Measurements from ENCODE around the gene PDSS1.

PDSS1 gene

GRCh38 chr10:26770069-26770468 lies 72.6 kb downstream of the PDSS1 start:
- Histone ChIP-seq H3K4me3 (no peak overlapping the region), H3K36me3 (peaks cover 43 to 84% (median 60%) of the 10 kb centered on the region in 11 experiments), H3K4me1 (peaks cover 0 to 20% (median 8%) of the 10 kb centered on the region in 10 experiments; a peak in 15 of 20 replicates), H3K9ac (no peak overlapping the region), H3K4me2 (peak overlapping the region in 3 of 11 experiments; percentile 5 to 40 (median 37); a peak in 6 of 22 replicates), H3K9me3 (replicated peaks in 1 of 11) (peaks cover 0 to 6% (median 0%) of the 10 kb centered on the region in 11 experiments; a peak in 2 of 22 replicates), H4K20me1 (peaks cover 0 to 98% (median 15%) of the 10 kb centered on the region in 11 experiments; a peak in 13 of 22 replicates), H3K27me3 (no peaks in the 10 kb centered on the region), H3K27ac (no peak overlapping the region)
- no peak for TF ChIP-seq Cebpa-rat (IDR thresholded peaks at IDR 0.05)

GRCh38 chr10:26773633-26774032 lies 76.1 kb downstream of the PDSS1 start:
- Histone ChIP-seq H3K36me3 (peaks cover 28 to 81% (median 49%) of the 10 kb centered on the region in 11 experiments; a peak in 20 of 22 replicates), H4K20me1 (peaks cover 15 to 100% (median 33%) of the 10 kb centered on the region in 11 experiments; a peak in 19 of 22 replicates), H3K9ac (no peak overlapping the region), H3K4me3 (no peak overlapping the region), H3K9me3 (replicated peaks in 1 of 11) (peaks cover 0 to 6% (median 0%) of the 10 kb centered on the region in 11 experiments; a peak in 2 of 22 replicates), H3K27me3 (no peaks in the 10 kb centered on the region), H3K27ac (no peak overlapping the region), H3K4me2 (no peak overlapping the region), H3K4me1 (peaks cover 0 to 33% (median 8%) of the 10 kb centered on the region in 10 experiments; a peak in 16 of 20 replicates)
- no peak for TF ChIP-seq Cebpa-rat (IDR thresholded peaks at IDR 0.05)

- TF ChIP-seq Cebpa-rat (IDR thresholded peaks at IDR 0.05) = no peak
Measured at GRCh38 chr10:26776258-26776657, 78.8 kb downstream of the PDSS1 start.

GRCh38 chr10:26777686-26778085 lies 80.2 kb downstream of the PDSS1 start:
- Histone ChIP-seq H3K27me3 (no peaks in the 10 kb centered on the region), H4K20me1 (peaks cover 12 to 100% (median 64%) of the 10 kb centered on the region in 11 experiments; a peak in 19 of 22 replicates), H3K9ac (no peak overlapping the region), H3K4me2 (no peak overlapping the region), H3K36me3 (peaks cover 17 to 65% (median 37%) of the 10 kb centered on the region in 11 experiments; a peak in 20 of 22 replicates), H3K4me1 (peaks cover 19 to 53% (median 31%) of the 10 kb centered on the region in 10 experiments; a peak in 19 of 20 replicates), H3K27ac (no peak overlapping the region), H3K4me3 (no peak overlapping the region), H3K9me3 (replicated peaks in 1 of 11) (peaks cover 0 to 31% (median 6%) of the 10 kb centered on the region in 11 experiments; a peak in 11 of 22 replicates)
- TF ChIP-seq Cebpa-rat (IDR thresholded peaks at IDR 0.05) = no peak

More at GRCh38 chr10:26776258-26776657, 78.8 kb downstream of the PDSS1 start:
- peaks cover 0 to 31% (median 6%) of the 10 kb centered on the region in 11 experiments; a peak in 10 of 22 replicates for H3K9me3 ChIP-seq (replicated peaks in 1 of 11)
- peaks cover 12 to 100% (median 55%) of the 10 kb centered on the region in 11 experiments; a peak in 19 of 22 replicates for H4K20me1 ChIP-seq
- H3K9ac ChIP-seq = no peak overlapping the region
- no peaks in the 10 kb centered on the region for H3K27me3 ChIP-seq
- H3K4me2 ChIP-seq = no peak overlapping the region
- no peak overlapping the region for H3K4me3 ChIP-seq
- peaks cover 17 to 65% (median 37%) of the 10 kb centered on the region in 11 experiments; a peak in 20 of 22 replicates for H3K36me3 ChIP-seq
- H3K4me1 ChIP-seq = peaks cover 11 to 46% (median 22%) of the 10 kb centered on the region in 10 experiments; a peak in 19 of 20 replicates
- no peak overlapping the region for H3K27ac ChIP-seq

- Histone ChIP-seq H4K20me1 (peaks cover 12 to 100% (median 58%) of the 10 kb centered on the region in 11 experiments; a peak in 19 of 22 replicates), H3K27ac (peak overlapping the region in 2 of 11 experiments; percentile 60 to 81; a peak in 4 of 22 replicates), H3K4me2 (peak overlapping the region in 4 of 11 experiments; percentile 62 to 83 (median 79); a peak in 9 of 22 replicates), H3K4me1 (peaks cover 24 to 69% (median 34%) of the 10 kb centered on the region in 10 experiments; a peak in 19 of 20 replicates), H3K4me3 (no peak overlapping the region), H3K36me3 (peaks cover 21 to 64% (median 34%) of the 10 kb centered on the region in 11 experiments; a peak in 20 of 22 replicates), H3K9ac (no peak overlapping the region), H3K27me3 (no peaks in the 10 kb centered on the region), H3K9me3 (replicated peaks in 1 of 11) (peaks cover 0 to 39% (median 10%) of the 10 kb centered on the region in 11 experiments; a peak in 11 of 22 replicates)
- no peak for TF ChIP-seq Cebpa-rat (IDR thresholded peaks at IDR 0.05)
Measured at GRCh38 chr10:26779176-26779860, 81.8 kb downstream of the PDSS1 start.

- Histone ChIP-seq H3K27me3 (no peaks in the 10 kb centered on the region), H3K4me1 (peaks cover 24 to 77% (median 41%) of the 10 kb centered on the region in 10 experiments; a peak in 19 of 20 replicates), H3K36me3 (peaks cover 26 to 62% (median 36%) of the 10 kb centered on the region in 11 experiments), H3K9ac (peak overlapping the region in 2 of 11 experiments; percentile 8 to 49; a peak in 2 of 22 replicates), H3K9me3 (replicated peaks in 1 of 11) (peaks cover 0 to 44% (median 14%) of the 10 kb centered on the region in 11 experiments; a peak in 11 of 22 replicates), H4K20me1 (peaks cover 12 to 99% (median 60%) of the 10 kb centered on the region in 11 experiments; a peak in 19 of 22 replicates), H3K27ac (peak overlapping the region in 5 of 11 experiments; percentile 0 to 81 (median 60); a peak in 9 of 22 replicates), H3K4me2 (peak overlapping the region; percentile 3 to 83 (median 31); a peak in 16 of 22 replicates), H3K4me3 (no peak overlapping the region)
- TF ChIP-seq Cebpa-rat (IDR thresholded peaks at IDR 0.05) = no peak
Measured at GRCh38 chr10:26780106-26780792, 82.7 kb downstream of the PDSS1 start.

- TF ChIP-seq Cebpa-rat (IDR thresholded peaks at IDR 0.05) = no peak
- Histone ChIP-seq H3K4me3 (no peak overlapping the region), H3K9ac (peak overlapping the region in 4 of 11 experiments; percentile 8 to 60 (median 36); a peak in 7 of 22 replicates), H3K4me2 (peak overlapping the region; percentile 3 to 83 (median 31); a peak in 17 of 22 replicates), H3K9me3 (replicated peaks in 1 of 11) (peaks cover 0 to 52% (median 14%) of the 10 kb centered on the region in 11 experiments; a peak in 12 of 22 replicates), H3K36me3 (peaks cover 25 to 62% (median 38%) of the 10 kb centered on the region in 11 experiments), H3K27me3 (no peaks in the 10 kb centered on the region), H3K4me1 (peaks cover 28 to 79% (median 43%) of the 10 kb centered on the region in 10 experiments; a peak in 19 of 20 replicates), H4K20me1 (peaks cover 12 to 99% (median 66%) of the 10 kb centered on the region in 11 experiments; a peak in 19 of 22 replicates), H3K27ac (peak overlapping the region in 6 of 11 experiments; percentile 0 to 81 (median 52); a peak in 11 of 22 replicates)
Measured at GRCh38 chr10:26780793-26781601, 83.5 kb downstream of the PDSS1 start.
